ENCODE data around the gene NIPAL1.

Gene NIPAL1

DNA sequence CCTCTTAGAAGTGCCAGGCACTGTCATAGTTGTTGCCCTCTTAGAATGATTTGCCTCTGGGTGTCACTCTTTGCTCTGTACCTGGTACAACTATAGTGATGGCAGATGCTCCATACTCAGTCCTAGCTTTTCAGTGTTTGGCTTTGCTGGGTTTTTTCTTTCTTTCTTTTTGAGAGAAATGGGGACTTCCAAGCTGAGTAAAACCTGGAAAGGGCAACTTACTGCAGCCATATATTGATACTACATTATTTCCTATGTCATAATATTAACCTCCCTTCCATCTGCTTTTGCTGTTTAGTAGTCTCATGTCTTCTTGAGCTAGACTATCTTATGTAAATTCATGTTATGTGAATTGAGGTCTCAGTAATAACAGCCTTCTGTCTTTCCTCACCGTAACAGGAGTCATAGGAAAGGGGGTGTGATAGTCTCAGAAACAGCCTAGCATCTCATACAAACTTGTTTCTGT, 49.0 kb downstream of the NIPAL1 start:
- no peak for DNase-seq (ENCODE audit: low read depth)

- no peak for DNase-seq (ENCODE audit: low read depth)
These were observed 51.0 kb downstream of the NIPAL1 start for GRCh38 chr4:48067536-48067935.

DNA sequence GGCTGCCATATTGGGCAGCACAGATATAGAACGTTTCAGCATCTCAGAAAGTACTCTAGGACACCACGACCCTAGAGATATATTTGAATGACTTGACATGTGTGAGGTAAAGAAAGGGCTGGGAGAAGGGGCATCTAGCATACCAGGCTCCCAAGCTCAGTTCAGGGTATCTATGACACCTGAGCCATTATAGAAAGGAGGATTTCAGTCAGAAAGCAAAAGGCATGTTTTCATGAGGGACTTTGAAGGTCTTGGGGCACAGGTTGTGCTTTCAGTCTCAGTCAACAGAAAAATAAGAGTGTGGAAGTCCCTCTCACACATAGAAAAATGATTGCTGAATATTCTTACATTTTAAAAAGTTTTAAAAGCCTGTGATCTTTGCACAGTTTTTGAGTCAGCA, 51.6 kb downstream of the NIPAL1 start:
- no peak for DNase-seq (ENCODE audit: low read depth)

- no peak for DNase-seq (ENCODE audit: low read depth)
These were observed 52.5 kb downstream of the NIPAL1 start for GRCh38 chr4:48069026-48069425.

DNA sequence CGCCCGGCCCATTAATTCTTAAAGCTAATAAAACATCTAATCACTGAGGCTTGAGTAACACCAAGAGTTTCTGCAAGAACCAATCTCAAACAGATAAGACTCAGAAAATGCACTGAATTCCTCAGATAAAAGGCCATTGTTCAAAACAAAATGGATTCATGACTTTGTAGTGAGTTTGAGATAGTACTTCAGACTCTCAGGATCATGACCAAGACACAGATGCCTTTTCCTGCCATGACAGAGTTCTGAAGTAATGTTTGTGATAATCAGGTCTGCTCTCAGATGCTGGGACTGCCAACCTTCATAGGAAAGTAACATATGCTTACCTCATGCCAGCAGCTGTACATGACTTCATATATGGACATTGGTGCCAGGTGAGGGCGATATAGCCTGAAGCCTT, 54.6 kb downstream of the NIPAL1 start:
- DNase-seq (ENCODE audit: low read depth), result no peak

DNA sequence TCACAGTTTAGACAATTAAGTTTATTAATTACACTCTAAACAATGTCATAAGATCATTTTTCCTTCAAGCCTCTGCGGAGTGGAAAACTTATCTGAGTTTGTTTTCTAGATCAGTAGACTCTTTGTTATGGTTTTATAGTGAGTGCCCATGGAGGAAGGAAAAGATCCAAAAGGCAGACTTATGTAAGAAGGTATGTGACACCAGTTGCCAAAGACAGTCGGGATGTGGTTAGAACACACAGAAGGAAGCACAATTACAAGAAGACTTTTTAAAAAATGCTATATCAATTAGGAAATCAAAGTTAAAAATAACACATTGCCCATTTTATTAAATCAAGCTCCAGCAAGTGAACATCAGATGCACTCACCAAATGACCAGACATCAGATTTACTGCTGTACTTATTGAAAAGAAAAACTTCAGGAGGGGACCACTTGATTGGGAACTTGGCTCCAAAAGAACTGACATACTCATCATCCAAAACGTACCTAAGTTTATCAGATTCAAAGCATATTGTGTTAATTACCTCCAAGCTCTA, 57.1 kb downstream of the NIPAL1 start:
- DNase-seq (ENCODE audit: low read depth), result no peak

GRCh38 chr4:48074657-48075056, 58.1 kb downstream of the NIPAL1 start:
- DNase-seq (ENCODE audit: low read depth), result no peak

- no peak for DNase-seq (ENCODE audit: low read depth)
These were observed 61.9 kb downstream of the NIPAL1 start for GRCh38 chr4:48078425-48078824.

GRCh38 chr4:48078862-48079655, 62.5 kb downstream of the NIPAL1 start:
- DNase-seq (ENCODE audit: low read depth), result no peak

- peak; percentile 69 for DNase-seq (ENCODE audit: low read depth)
These were observed 63.4 kb downstream of the NIPAL1 start for GRCh38 chr4:48079972-48080391.

DNA sequence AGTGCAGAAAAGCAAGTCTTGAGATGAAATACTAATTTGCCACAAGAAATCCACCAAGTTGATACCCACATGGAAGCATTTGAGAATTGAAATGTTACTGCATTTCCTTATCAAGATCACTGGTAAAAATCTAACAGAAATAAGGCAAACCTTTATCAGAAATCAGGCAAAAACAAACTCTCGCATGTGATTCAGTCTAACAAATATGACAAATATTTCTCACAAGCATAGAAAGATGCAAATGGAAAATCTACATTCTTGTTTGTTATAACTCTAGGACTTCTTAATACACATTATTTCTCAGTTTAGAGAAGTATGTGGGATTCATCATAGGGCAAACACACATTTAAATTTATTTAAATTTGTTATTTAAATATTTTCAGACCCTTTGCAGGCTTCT, 64.6 kb downstream of the NIPAL1 start:
- DNase-seq (ENCODE audit: low read depth), result peak; percentile 28

- DNase-seq (ENCODE audit: low read depth), result no peak
These were observed 66.4 kb downstream of the NIPAL1 start for GRCh38 chr4:48082956-48083355.

GRCh38 chr4:48085821-48086589, 69.4 kb downstream of the NIPAL1 start:
- DNase-seq (ENCODE audit: low read depth), result no peak

Data from non-pigmented ciliary epithelial cell (primary cell).